ENCODE results near the gene FBLN5.

FBLN5 gene

GRCh38 chr14:91947475-91948184 is at the start of gene FBLN5:
FBLN5 (minus strand) TSS chr14:91947694; CDS start chr14:91947229, 465 bp downstream.
- peak; percentile 8 for DNase-seq

GRCh38 chr14:91996948-91997371 is 49.5 kb upstream of the FBLN5 start:
- no peak for DNase-seq

GRCh38 chr14:91987192-91987591 is 39.7 kb upstream of the FBLN5 start:
- DNase-seq, result no peak

- no peak for DNase-seq
These were observed 38.2 kb upstream of the FBLN5 start for GRCh38 chr14:91985521-91986255.

GRCh38 chr14:91985008-91985407 is 37.5 kb upstream of the FBLN5 start:
- no peak for DNase-seq

GRCh38 chr14:91983588-91983987 is 36.1 kb upstream of the FBLN5 start:
- DNase-seq, result no peak

- DNase-seq, result no peak
These were observed 32.7 kb upstream of the FBLN5 start for GRCh38 chr14:91980157-91980556.

- no peak for DNase-seq
These were observed 30.4 kb upstream of the FBLN5 start for GRCh38 chr14:91977884-91978283.

- DNase-seq, result no peak
These were observed 28.3 kb upstream of the FBLN5 start for GRCh38 chr14:91975763-91976162.

GRCh38 chr14:91971188-91971778 is 23.8 kb upstream of the FBLN5 start:
- no peak for DNase-seq

GRCh38 chr14:91968280-91968679 is 20.8 kb upstream of the FBLN5 start:
- DNase-seq, result peak; percentile 15

- no peak for DNase-seq
These were observed 17.2 kb upstream of the FBLN5 start for GRCh38 chr14:91964724-91965123.

- DNase-seq, result no peak
These were observed 16.5 kb upstream of the FBLN5 start for GRCh38 chr14:91964011-91964410.

GRCh38 chr14:91963465-91963864 is 16.0 kb upstream of the FBLN5 start:
- DNase-seq, result no peak

GRCh38 chr14:91961297-91962220 is 14.1 kb upstream of the FBLN5 start:
- DNase-seq, result no peak

- no peak for DNase-seq
These were observed 10.4 kb upstream of the FBLN5 start for GRCh38 chr14:91957876-91958313.

- DNase-seq, result no peak
These were observed 9.1 kb upstream of the FBLN5 start for GRCh38 chr14:91956616-91957015.

GRCh38 chr14:91955168-91955567 is 7.7 kb upstream of the FBLN5 start:
- no peak for DNase-seq

- no peak for DNase-seq
These were observed 5.9 kb upstream of the FBLN5 start for GRCh38 chr14:91953170-91953985.

GRCh38 chr14:91946622-91947474 is 646 bp downstream of the FBLN5 start:
- no peak for DNase-seq
